ENCODE data around the gene GATAD1. TPM values are rescaled to one million over a fixed set of nuclear protein-coding genes. Genes with fewer than 3 reads are reported as not detected.

The GATAD1 gene
- 17.4 and 27.0 TPM in 2 replicates for polyA plus RNA-seq (2011; rRNA removed)
- 10.2 and 11.8 TPM in 2 replicates for polyA minus RNA-seq (2011; rRNA and poly(A)+ RNA removed)

DNA sequence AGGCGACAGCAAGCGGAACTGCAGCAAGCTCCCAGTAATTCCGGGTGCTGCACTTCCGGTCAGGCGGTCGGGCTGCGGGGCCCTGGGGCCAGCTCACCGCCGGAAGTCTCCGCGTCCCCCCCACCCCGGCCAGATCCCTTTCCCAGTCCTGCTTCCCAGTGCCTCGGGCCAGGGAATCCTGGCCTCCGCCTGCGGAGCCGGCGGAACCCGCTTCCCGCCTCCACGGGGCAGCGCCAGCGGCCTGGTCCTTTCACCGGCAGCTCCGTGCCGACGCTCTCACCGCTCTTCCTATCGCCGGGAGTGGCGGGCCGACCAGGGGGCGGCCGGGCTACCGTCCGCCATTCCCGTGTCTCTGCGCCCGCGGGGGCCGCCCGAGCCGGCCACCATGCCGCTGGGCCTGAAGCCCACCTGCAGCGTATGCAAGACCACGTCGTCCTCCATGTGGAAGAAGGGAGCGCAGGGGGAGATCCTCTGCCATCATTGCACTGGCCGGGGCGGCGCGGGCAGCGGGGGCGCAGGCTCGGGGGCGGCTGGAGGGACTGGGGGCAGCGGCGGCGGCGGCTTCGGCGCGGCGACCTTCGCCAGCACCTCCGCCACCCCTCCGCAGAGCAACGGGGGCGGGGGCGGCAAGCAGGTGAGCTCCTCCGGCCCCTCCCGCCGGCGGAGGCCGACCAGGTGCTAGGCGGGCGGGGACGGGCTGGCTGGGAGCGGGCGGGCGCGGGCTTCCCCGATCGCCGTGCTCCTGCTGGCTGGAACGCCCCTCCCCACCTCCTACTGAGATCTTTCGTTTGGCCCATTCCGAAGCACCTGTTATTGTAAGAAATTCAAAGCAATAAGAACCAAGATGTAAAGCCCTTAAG is at the start of gene GATAD1:
GATAD1 (plus strand) TSS at position 138 of the 860 bp plus-strand sequence; CDS start at position 386, 248 bp downstream.
- peak; percentile 90 for TF ChIP-seq CTCF (IDR thresholded peaks at IDR 0.05; ENCODE audit: insufficient read depth, low read depth, low read length)
- no peaks in the 10 kb centered on the region for H3K27me3 ChIP-seq (ENCODE audit: control insufficient read depth, insufficient read depth, low read length)
- DNase-seq (ENCODE audit: low read depth), result peak; percentile 46
- H3K36me3 ChIP-seq (ENCODE audit: control insufficient read depth, insufficient read depth, low read length), result peaks cover 8% of the 10 kb centered on the region
- peak within 1 kb of the TSS; percentile 67 for H3K4me3 ChIP-seq (ENCODE audit: low read depth, low read length)
- POLR2A ChIA-PET, result no interaction called here
- CTCF ChIA-PET, result interaction anchor here (0.6 to 3.9 kb wide), 44 partner anchors 10 to 626 kb away, joined by 3 to 37 read pairs (median 3); partner anchors contain the start of genes ANKIB1, KRIT1 and LRRD1

GRCh38 chr7:92397542-92397941 is 49.7 kb upstream of the GATAD1 start:
- TF ChIP-seq CTCF (IDR thresholded peaks at IDR 0.05; ENCODE audit: insufficient read depth, low read depth, low read length), result no peak
- ChIA-PET CTCF (no interaction called here), POLR2A (interaction anchor here (0.5 kb wide), 1 partner anchor 329 kb away, joined by 22 read pairs; no protein-coding TSS in a partner anchor)
- DNase-seq (ENCODE audit: low read depth), result no peak
- H3K27me3 ChIP-seq (ENCODE audit: control insufficient read depth, insufficient read depth, low read length), result no peaks in the 10 kb centered on the region
- no peak overlapping the region for H3K4me3 ChIP-seq (ENCODE audit: low read depth, low read length)
- peaks cover 7% of the 10 kb centered on the region for H3K36me3 ChIP-seq (ENCODE audit: control insufficient read depth, insufficient read depth, low read length)

DNA sequence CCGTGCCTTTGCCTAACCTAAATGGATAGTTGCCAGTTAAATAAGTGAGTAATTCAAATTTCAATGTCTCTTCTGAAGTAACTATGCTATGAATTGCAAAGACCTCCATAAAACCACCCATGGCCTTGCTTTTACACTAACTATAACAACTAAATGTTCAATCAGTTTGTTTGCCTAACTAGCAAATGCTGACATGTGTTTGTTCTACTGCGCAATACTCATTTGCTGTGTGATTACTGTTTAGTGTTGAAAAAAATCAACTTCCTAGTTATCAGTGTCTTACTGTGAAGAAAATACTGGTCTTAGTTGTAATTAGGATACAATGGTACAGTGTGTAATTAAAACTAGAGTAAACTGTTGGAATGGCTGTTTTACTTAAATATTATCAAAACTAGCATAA is 47.3 kb upstream of the GATAD1 start:
- no peaks in the 10 kb centered on the region for H3K27me3 ChIP-seq (ENCODE audit: control insufficient read depth, insufficient read depth, low read length)
- CTCF ChIA-PET, result no interaction called here
- H3K36me3 ChIP-seq (ENCODE audit: control insufficient read depth, insufficient read depth, low read length), result peaks cover 7% of the 10 kb centered on the region
- POLR2A ChIA-PET, result no interaction called here
- TF ChIP-seq CTCF (IDR thresholded peaks at IDR 0.05; ENCODE audit: insufficient read depth, low read depth, low read length), result no peak
- H3K4me3 ChIP-seq (ENCODE audit: low read depth, low read length), result no peak overlapping the region
- no peak for DNase-seq (ENCODE audit: low read depth)

GRCh38 chr7:92402920-92403759 is 44.1 kb upstream of the GATAD1 start:
- H3K36me3 ChIP-seq (ENCODE audit: control insufficient read depth, insufficient read depth, low read length), result peaks cover 5% of the 10 kb centered on the region; the same call in 1 of the 2 replicates
- no peak overlapping the region for H3K4me3 ChIP-seq (ENCODE audit: low read depth, low read length)
- TF ChIP-seq CTCF (IDR thresholded peaks at IDR 0.05; ENCODE audit: insufficient read depth, low read depth, low read length), result no peak
- ChIA-PET CTCF (no interaction called here), POLR2A (interaction anchor here (0.6 kb wide), 1 partner anchor 17 kb away, joined by 4 read pairs; no protein-coding TSS in a partner anchor)
- peak; percentile 10 for DNase-seq (ENCODE audit: low read depth)
- no peaks in the 10 kb centered on the region for H3K27me3 ChIP-seq (ENCODE audit: control insufficient read depth, insufficient read depth, low read length)

DNA sequence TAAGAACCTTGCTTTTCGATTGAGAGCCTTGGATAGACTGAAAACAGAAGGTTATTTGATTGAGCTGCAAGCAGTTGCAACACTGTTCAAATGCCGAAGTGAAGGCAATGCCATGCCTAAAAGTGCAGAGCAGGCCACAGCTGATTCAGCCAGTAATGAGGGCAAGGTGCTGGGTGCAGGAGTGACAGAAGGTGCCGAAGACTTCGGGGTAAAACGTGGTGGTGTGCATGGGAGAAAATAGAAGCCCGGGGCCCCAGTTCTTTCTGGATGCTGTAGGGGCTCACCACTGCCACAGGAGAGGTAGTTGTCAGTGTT is 43.6 kb upstream of the GATAD1 start:
- CTCF ChIA-PET, result no interaction called here
- H3K36me3 ChIP-seq (ENCODE audit: control insufficient read depth, insufficient read depth, low read length), result peaks cover 2% of the 10 kb centered on the region; the same call in 1 of the 2 replicates
- POLR2A ChIA-PET, result no interaction called here
- H3K4me3 ChIP-seq (ENCODE audit: low read depth, low read length), result no peak overlapping the region
- no peak for DNase-seq (ENCODE audit: low read depth)
- no peaks in the 10 kb centered on the region for H3K27me3 ChIP-seq (ENCODE audit: control insufficient read depth, insufficient read depth, low read length)
- no peak for TF ChIP-seq CTCF (IDR thresholded peaks at IDR 0.05; ENCODE audit: insufficient read depth, low read depth, low read length)
